ENCODE results near the gene PTPN11.

PTPN11 gene

DNA sequence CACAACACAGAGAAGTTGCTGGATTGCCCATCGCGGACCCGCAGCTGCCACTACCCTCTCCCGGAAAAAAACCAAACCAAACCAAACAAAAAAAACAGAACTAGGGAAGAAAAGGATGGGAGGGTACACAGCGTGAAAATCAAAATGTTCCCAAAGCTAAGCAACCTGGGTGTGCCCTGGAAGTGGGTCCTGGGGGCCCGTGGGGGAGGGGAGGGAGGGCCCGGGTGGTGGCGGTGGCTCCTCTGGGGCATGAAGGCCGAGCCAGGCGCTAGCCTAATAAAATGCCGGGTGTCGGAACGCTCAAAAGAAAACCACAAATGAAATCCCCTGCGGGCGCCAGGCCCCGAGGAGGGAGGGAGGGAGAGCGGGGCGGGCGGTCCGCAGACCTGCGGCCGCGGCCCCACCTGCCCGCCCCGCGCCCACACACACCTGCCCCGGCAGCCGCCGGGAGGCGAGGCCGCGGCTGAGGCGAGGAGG lies 37.3 kb upstream of the PTPN11 start:
- TF ChIP-seq EZH2phosphoT487 (IDR thresholded peaks at IDR 0.05; ENCODE audit: borderline replicate concordance, low read length) (no peak), CTCF (IDR thresholded peaks at IDR 0.05; ENCODE audit: low read depth, low read length, poor library complexity, severe bottlenecking) (no peak)
- H3K9me2 ChIP-seq (replicated peaks; ENCODE audit: control insufficient read depth, low read length), result no peaks in the 10 kb centered on the region
- H3K9me3 ChIP-seq (ENCODE audit: control insufficient read depth, insufficient read depth, low read length), result no peaks in the 10 kb centered on the region
- H3F3A ChIP-seq (ENCODE audit: control insufficient read depth, insufficient read depth), result no peaks in the 10 kb centered on the region
- H3K27ac ChIP-seq (ENCODE audit: low read depth, low read length), result peak overlapping the region; percentile 45
- H3K4me2 ChIP-seq (ENCODE audit: low read length), result peak overlapping the region; percentile 99
- peaks cover 54% of the 10 kb centered on the region for H3K79me2 ChIP-seq (ENCODE audit: control insufficient read depth, low read length)
- peaks cover 16% of the 10 kb centered on the region for H4K20me1 ChIP-seq (ENCODE audit: control insufficient read depth, insufficient read depth, low read depth, low read length)
- H3K4me1 ChIP-seq (ENCODE audit: control insufficient read depth, low read length), result peaks cover 18% of the 10 kb centered on the region
- H3K4me3 ChIP-seq (ENCODE audit: low read length), result peak overlapping the region; percentile 100
- peaks cover 4% of the 10 kb centered on the region; the same call in 1 of the 2 replicates for H3K36me3 ChIP-seq (ENCODE audit: control insufficient read depth, low read length)
- H3K27me3 ChIP-seq (ENCODE audit: control insufficient read depth, low read length), result no peaks in the 10 kb centered on the region

- H3K27ac ChIP-seq (ENCODE audit: low read depth, low read length), result peak within 1 kb of the TSS; percentile 45
Measured at GRCh38 chr12:112381883-112382796, 36.6 kb upstream of the PTPN11 start, which contains the start of gene HECTD4. HECTD4 (minus strand) TSS chr12:112382431; CDS start chr12:112382128, 303 bp downstream.

GRCh38 chr12:112382866-112383265 lies 35.9 kb upstream of the PTPN11 start:
- no peaks in the 10 kb centered on the region for H3F3A ChIP-seq (ENCODE audit: control insufficient read depth, insufficient read depth)
- H3K4me2 ChIP-seq (ENCODE audit: low read length), result peak overlapping the region; percentile 99
- TF ChIP-seq EZH2phosphoT487 (IDR thresholded peaks at IDR 0.05; ENCODE audit: borderline replicate concordance, low read length) (no peak), CTCF (IDR thresholded peaks at IDR 0.05; ENCODE audit: low read depth, low read length, poor library complexity, severe bottlenecking) (no peak)
- peaks cover 11% of the 10 kb centered on the region for H4K20me1 ChIP-seq (ENCODE audit: control insufficient read depth, insufficient read depth, low read depth, low read length)
- H3K27me3 ChIP-seq (ENCODE audit: control insufficient read depth, low read length), result no peaks in the 10 kb centered on the region
- no peaks in the 10 kb centered on the region for H3K9me2 ChIP-seq (replicated peaks; ENCODE audit: control insufficient read depth, low read length)
- peaks cover 40% of the 10 kb centered on the region for H3K79me2 ChIP-seq (ENCODE audit: control insufficient read depth, low read length)
- H3K4me3 ChIP-seq (ENCODE audit: low read length), result peak overlapping the region; percentile 100
- H3K27ac ChIP-seq (ENCODE audit: low read depth, low read length), result no peak overlapping the region; the same call in 1 of the 2 replicates
- peaks cover 4% of the 10 kb centered on the region; the same call in 1 of the 2 replicates for H3K36me3 ChIP-seq (ENCODE audit: control insufficient read depth, low read length)
- H3K4me1 ChIP-seq (ENCODE audit: control insufficient read depth, low read length), result peaks cover 32% of the 10 kb centered on the region
- no peaks in the 10 kb centered on the region for H3K9me3 ChIP-seq (ENCODE audit: control insufficient read depth, insufficient read depth, low read length)

More at GRCh38 chr12:112381883-112382796, 36.6 kb upstream of the PTPN11 start, which contains the start of gene HECTD4:
- H3K4me1 ChIP-seq (ENCODE audit: control insufficient read depth, low read length), result peaks cover 25% of the 10 kb centered on the region
- TF ChIP-seq EZH2phosphoT487 (IDR thresholded peaks at IDR 0.05; ENCODE audit: borderline replicate concordance, low read length) (no peak), CTCF (IDR thresholded peaks at IDR 0.05; ENCODE audit: low read depth, low read length, poor library complexity, severe bottlenecking) (no peak)
- H4K20me1 ChIP-seq (ENCODE audit: control insufficient read depth, insufficient read depth, low read depth, low read length), result peaks cover 16% of the 10 kb centered on the region
- H3K9me2 ChIP-seq (replicated peaks; ENCODE audit: control insufficient read depth, low read length), result no peaks in the 10 kb centered on the region
- peak within 1 kb of the TSS; percentile 99 for H3K4me2 ChIP-seq (ENCODE audit: low read length)
- peaks cover 4% of the 10 kb centered on the region; the same call in 1 of the 2 replicates for H3K36me3 ChIP-seq (ENCODE audit: control insufficient read depth, low read length)
- no peaks in the 10 kb centered on the region for H3K27me3 ChIP-seq (ENCODE audit: control insufficient read depth, low read length)
- no peaks in the 10 kb centered on the region for H3F3A ChIP-seq (ENCODE audit: control insufficient read depth, insufficient read depth)
- H3K79me2 ChIP-seq (ENCODE audit: control insufficient read depth, low read length), result peaks cover 47% of the 10 kb centered on the region
- no peaks in the 10 kb centered on the region for H3K9me3 ChIP-seq (ENCODE audit: control insufficient read depth, insufficient read depth, low read length)
- H3K4me3 ChIP-seq (ENCODE audit: low read length), result peak within 1 kb of the TSS; percentile 100

All from DOHH2 (cell line).